Measurements from ENCODE around the gene SLC45A2. TPM values are rescaled to one million over a fixed set of nuclear protein-coding genes. Genes with fewer than 3 reads are reported as not detected.

Gene SLC45A2
- total RNA-seq, 1 donor: 0.09 TPM

GRCh38 chr5:34002629-34003328, 18.3 kb upstream of the SLC45A2 start:
- no peak for DNase-seq (ENCODE audit: low read depth)
- no peak for TF ChIP-seq CTCF (IDR thresholded peaks at IDR 0.05; ENCODE audit: insufficient read depth, low read length)
- no peak overlapping the region for H3K4me3 ChIP-seq (ENCODE audit: low read depth, low read length)

DNA sequence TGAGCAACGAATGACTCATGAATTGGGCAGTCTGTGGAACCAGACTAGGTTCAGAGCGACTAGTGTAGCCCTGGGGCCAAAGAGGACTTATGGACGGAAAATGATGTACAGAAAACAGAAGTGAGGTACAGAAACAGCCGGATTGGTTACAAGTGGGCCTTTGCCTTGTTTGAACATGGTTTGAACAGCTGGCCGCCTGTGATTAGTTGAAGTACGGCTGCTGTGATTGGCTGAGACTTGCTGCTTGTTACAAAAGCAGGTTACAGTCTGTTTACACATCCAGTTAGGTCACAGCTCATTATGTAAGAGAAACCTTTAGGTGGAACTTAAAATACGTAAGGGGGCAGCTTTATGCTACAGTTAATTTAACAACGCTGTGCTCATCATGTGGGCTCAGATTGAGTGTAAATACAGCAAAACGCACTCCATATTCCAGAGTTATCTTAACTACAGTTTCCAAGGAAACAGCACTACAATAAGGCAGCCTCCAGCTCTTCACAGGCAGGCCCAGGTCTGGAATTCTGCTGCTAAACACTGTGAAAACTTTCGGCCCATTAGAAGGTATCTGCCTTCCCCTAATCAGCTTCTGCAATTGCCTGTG, 16.8 kb upstream of the SLC45A2 start:
- peak; percentile 59 for DNase-seq (ENCODE audit: low read depth)
- H3K4me3 ChIP-seq (ENCODE audit: low read depth, low read length): no peak overlapping the region
- no peak for TF ChIP-seq CTCF (IDR thresholded peaks at IDR 0.05; ENCODE audit: insufficient read depth, low read length)

- no peak for TF ChIP-seq CTCF (IDR thresholded peaks at IDR 0.05; ENCODE audit: insufficient read depth, low read length)
- no peak overlapping the region for H3K4me3 ChIP-seq (ENCODE audit: low read depth, low read length)
- DNase-seq (ENCODE audit: low read depth): no peak
Observed at GRCh38 chr5:33999978-34000377, 15.5 kb upstream of the SLC45A2 start.

- peak; percentile 94 for DNase-seq (ENCODE audit: low read depth)
- TF ChIP-seq CTCF (IDR thresholded peaks at IDR 0.05; ENCODE audit: insufficient read depth, low read length): peak; percentile 76
Observed at GRCh38 chr5:33997331-33997983, 13.0 kb upstream of the SLC45A2 start.

GRCh38 chr5:33995865-33996264, 11.4 kb upstream of the SLC45A2 start:
- no peak for TF ChIP-seq CTCF (IDR thresholded peaks at IDR 0.05; ENCODE audit: insufficient read depth, low read length)
- no peak overlapping the region for H3K4me3 ChIP-seq (ENCODE audit: low read depth, low read length)
- DNase-seq (ENCODE audit: low read depth): peak; percentile 28

More at GRCh38 chr5:33997331-33997983, 13.0 kb upstream of the SLC45A2 start:
- no peak overlapping the region for H3K4me3 ChIP-seq (ENCODE audit: low read depth, low read length)

GRCh38 chr5:33994845-33995244, 10.4 kb upstream of the SLC45A2 start:
- no peak overlapping the region for H3K4me3 ChIP-seq (ENCODE audit: low read depth, low read length)
- peak; percentile 86 for DNase-seq (ENCODE audit: low read depth)
- no peak for TF ChIP-seq CTCF (IDR thresholded peaks at IDR 0.05; ENCODE audit: insufficient read depth, low read length)

Data from fibroblast of the aortic adventitia (primary cell).